NOMO-1 treated with DMSO at 0.1 percent for 48 hours (cell line): ENCODE measurements around the gene WDR19.
"Not testable (repeated sequence)": the region's sequence is repeated elsewhere in the genome, so short reads cannot be mapped to it uniquely, and the experiment has no call there.

Experiments used
- DNase-seq: peaks from one replicate; lab custom pipeline; 2025; ENCODE audit not compliant: unreplicated experiment; lab: John Stamatoyannopoulos, UW

The WDR19 gene

GRCh38 chr4:39181905-39182638 is at the start of gene WDR19:
Gene WDR19, plus strand, starts transcription at chr4:39182529. Its CDS starts 29 bp downstream, at chr4:39182558.
- peak; percentile 99 for DNase-seq

- no peak for DNase-seq
Observed at GRCh38 chr4:39133623-39134022, 48.7 kb upstream of the WDR19 start.

GRCh38 chr4:39134683-39135306 is 47.5 kb upstream of the WDR19 start:
- DNase-seq, result no peak

GRCh38 chr4:39138227-39138626 is 44.1 kb upstream of the WDR19 start:
- not testable (repeated sequence) for DNase-seq

DNA sequence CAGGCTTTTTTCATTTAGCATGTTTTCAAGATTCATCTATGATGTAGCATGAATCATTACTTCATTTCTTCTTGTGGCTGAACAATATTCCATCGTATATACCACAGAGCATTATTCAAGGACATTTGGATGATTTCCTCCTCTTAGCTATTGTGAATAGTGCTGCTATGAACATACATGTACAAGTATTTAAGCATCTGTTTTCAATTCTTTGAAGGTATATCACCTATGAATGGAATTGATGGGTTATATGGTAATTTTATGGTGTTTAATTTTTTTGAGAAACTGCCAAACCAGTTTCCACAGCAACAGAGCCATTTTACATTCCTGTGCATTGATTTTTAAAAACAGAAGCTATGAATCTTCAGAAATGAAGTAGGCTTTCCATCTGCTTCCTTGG is 36.1 kb upstream of the WDR19 start:
- no peak for DNase-seq

DNA sequence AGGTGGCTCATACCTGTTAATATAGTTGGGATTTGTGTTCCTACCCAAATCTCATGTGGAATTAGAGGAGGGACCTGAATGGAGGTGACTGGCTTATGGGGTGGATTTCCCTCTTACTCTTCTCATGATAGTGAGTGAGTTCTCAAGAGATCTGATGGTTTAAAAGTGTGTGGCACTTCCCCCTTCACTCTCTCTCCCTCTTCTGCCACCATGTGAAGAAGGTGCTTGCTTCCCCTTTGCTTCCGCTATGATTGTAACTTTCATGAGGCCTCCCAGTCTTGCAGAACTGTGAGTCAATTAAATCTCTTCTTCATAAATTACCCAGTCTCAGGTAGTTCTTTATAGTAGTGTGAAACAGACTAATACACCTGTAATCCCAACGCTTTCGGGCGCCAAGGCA is 28.3 kb upstream of the WDR19 start:
- peak; percentile 61 for DNase-seq

GRCh38 chr4:39157520-39157919 is 24.8 kb upstream of the WDR19 start:
- no peak for DNase-seq

DNA sequence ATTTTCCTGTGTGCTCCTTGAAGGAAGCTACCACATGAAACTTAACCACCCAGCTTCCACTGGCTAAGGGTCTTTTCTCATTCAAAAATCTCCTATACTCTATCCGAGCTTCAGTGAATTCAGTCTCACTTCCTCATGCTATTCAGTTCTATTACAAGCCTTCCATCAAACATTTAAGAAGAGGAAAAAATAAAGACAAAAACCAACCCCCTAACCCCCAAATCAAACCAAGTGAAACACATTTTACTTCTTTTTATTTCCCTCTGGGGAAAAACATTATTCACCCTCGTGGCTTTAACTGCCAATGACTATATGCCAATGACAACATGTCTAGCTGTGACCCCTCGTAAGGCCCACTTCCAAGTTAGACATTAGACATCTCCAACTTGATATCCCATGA is 16.2 kb upstream of the WDR19 start:
- no peak for DNase-seq

DNA sequence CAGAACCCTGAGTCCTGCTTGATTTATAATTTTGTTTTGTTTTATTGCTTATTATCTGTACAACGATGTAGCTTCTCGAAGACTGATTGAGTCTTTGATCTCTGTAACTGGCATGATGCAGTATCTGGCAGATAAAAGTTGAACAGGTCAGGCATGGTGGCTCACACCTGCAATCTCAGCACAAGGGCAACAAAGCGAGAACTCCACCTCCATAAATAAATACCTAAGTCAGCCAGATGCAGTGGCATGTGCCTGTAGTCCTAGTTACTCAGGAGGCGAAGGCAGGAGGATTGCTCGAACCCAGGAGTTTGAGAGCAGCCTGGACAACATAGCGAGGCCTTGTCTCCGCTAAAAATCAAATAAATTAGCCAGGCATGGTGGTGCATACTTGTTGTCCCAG is 15.7 kb upstream of the WDR19 start:
- DNase-seq, result no peak

GRCh38 chr4:39169426-39169825 is 12.9 kb upstream of the WDR19 start:
- DNase-seq, result no peak

GRCh38 chr4:39170301-39170700 is 12.0 kb upstream of the WDR19 start:
- peak; percentile 19 for DNase-seq

- no peak for DNase-seq
Observed at GRCh38 chr4:39178706-39179105, 3.6 kb upstream of the WDR19 start.

GRCh38 chr4:39179681-39180080 is 2.6 kb upstream of the WDR19 start:
- DNase-seq, result no peak

- not testable (repeated sequence) for DNase-seq
Observed at GRCh38 chr4:39180629-39181028, 1.7 kb upstream of the WDR19 start.

DNA sequence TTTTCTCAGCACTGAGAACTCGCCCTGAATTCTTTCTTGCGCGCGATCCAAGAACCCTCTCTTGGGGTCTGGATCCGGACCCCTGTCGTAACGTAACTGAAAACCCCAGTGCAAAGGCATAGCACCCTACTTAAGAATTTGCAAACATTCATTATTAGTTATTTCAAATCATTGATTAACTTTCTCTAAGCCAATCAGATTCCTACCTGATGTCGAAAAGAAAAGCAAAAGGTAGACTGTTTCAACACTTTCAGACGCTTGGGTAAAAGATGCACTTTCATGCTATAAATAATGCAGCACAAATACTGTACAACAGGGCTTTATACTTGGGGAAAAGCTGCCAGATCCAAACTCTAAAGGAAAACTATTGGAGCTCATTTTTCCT is 817 bp upstream of the WDR19 start:
- DNase-seq, result no peak

DNA sequence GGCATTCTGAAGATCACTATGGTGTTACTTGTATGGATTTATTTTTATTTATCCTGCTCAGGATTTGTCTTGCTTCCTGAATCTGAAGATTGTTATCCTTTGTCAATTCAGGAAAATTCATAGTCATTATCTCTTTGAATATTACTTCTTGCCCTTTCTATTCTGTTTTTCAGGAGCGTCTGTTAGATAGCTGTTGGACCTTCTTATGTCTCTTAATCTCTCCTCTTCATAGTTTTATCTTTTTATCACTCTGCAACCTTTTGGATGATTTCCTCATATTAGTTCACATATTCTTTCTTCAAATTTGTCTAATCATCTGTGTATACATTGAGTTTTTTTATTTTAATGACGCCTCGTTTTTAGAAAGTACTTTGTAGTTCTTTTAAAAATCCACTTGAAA is 19.6 kb downstream of the WDR19 start:
- DNase-seq, result no peak

DNA sequence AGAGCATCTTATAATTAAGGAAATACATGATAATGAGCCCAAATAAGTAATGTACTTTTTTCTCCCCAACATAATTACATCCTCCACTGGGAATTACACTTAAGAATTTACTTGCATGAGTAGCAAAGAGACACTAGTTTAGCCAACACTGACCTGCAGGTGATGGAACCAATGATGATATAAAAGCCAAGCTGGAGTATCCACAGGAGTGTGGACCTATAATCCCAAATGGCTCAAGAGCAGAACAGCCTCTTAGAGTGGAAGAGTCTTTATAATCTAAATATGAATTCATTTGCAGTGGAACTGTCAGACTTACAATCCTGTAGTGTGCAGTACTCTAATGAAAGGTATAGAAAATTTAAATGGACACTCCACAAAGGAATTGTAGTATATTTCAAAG is 22.2 kb downstream of the WDR19 start:
- DNase-seq, result no peak

- DNase-seq, result no peak
Observed at GRCh38 chr4:39205000-39205399, 22.7 kb downstream of the WDR19 start.

GRCh38 chr4:39205476-39205875 is 23.1 kb downstream of the WDR19 start:
- DNase-seq, result no peak

- no peak for DNase-seq
Observed at GRCh38 chr4:39227906-39228305, 45.6 kb downstream of the WDR19 start.

DNA sequence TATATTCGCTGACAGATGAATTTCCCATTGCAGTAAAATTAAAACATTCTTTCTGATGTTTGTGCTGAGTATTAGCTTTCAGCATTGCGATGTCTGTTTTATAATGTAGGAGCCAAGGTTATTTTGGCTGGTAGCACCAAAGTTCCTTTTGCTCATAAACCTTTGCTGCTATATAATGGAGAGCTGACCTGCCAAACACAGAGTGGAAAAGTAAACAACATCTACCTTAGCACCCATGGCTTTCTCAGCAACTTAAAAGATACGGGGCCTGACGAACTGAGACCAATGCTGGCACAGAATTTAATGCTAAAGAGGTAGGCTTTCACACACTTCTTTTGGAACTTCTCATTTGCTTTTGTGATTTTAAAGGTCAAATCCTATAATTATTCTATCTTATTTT is 46.0 kb downstream of the WDR19 start:
- no peak for DNase-seq

- no peak for DNase-seq
Observed at GRCh38 chr4:39230462-39230861, 48.1 kb downstream of the WDR19 start.

DNA sequence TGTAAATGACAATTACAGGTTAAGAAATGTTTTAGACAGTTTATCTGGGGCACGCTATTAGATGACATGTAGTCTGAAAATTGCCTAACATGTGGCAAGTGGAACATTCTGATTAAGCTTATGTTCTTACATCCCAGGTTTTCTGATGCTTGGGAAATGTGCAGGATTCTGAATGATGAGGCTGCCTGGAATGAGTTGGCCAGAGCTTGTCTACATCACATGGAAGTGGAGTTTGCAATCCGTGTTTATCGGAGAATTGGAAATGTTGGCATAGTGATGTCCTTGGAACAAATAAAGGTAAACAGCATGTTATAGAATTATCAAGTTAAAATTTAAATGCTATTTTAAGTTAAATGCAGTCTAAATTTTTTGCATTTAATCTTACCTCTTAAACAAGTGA is 49.3 kb downstream of the WDR19 start:
- DNase-seq, result no peak
